ENCODE results near the gene UQCC5.

UQCC5 gene

DNA sequence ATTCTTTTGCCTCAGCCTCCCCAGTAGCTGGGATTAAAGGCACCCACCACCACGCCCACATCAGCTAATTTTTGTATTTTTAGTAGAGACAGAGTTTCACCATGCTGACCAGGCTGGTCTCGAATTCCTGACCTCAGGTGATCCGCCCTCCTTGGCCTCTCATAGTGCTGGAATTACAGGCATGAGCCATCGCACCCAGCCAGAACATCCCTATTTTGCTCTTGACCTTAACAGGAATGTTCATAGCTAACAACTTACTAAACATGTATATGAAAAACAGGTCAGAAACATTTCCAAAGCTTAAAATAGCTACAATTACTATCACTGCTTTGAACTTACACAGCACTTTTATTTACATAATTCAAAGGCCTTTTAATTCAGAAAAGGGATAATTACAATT is 33.7 kb downstream of the UQCC5 start:
- DNase-seq (ENCODE audit: low read depth in 2 of 2), result no peak

DNA sequence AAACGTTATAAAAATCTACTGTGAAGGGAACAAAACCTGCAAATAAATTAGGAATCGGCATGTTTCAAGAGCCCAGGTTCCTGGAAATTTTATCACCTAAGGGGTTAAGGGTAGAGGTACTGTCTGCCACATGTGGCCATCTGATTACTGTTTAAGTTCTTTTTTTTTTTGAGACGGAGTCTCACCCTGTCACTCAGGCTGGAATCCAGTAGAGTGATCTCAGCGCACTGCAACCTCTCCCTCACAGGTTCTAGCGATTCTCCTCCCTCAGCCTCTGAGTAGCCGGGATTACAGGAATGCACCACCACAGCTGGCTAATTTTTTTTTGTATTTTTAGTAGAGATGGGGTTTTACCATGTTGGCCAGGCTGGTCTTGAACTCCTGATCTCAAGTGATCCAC is 35.8 kb downstream of the UQCC5 start:
- no peak for DNase-seq (ENCODE audit: low read depth in 2 of 2)

- no peak for DNase-seq (ENCODE audit: low read depth in 2 of 2)
These were observed 37.9 kb downstream of the UQCC5 start for GRCh38 chr3:52574056-52574965.

Data from stimulated activated CD4-positive, alpha-beta T cell treated with anti-CD3 and anti-CD28 coated beads, Interleukin-1b, Interleukin-23, amount 100 ng/mL, for 4 hours (primary cell).